ENCODE measurements around the gene NEDD8. TPM values are rescaled to one million over a fixed set of nuclear protein-coding genes. Genes with fewer than 3 reads are reported as not detected.

The NEDD8 gene
- total and polyA plus RNA-seq, 10 donors = 98.6 to 237 (median 127) TPM

DNA sequence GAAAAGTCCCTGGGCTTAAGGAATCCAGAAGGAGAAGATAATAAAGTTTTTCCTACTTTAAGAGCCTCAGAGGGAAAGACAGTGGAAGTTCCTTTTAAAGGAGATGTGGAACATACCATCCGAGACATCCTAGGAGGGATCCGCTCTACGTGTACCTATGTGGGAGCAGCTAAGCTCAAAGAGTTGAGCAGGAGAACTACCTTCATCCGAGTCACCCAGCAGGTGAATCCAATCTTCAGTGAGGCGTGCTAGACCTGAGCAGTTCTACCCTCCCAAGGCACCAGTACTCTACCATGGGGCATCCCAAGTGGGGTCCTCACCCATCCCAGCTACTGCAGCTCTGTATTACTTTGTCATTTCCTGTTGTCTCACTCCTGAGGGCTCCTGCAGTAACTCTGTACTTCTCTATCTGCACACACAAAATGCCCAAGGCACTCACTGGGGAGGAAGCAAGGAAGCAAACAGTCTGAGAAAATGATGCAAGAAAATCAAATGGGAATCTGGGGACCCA, 6.4 kb upstream of the NEDD8 start:
- no peak overlapping the region for H3K4me3 ChIP-seq
- H3K27ac ChIP-seq = peak overlapping the region in 5 of 8 donors; percentile 23 to 99 (median 39)
- H3K9me3 ChIP-seq = no peaks in the 10 kb centered on the region
- peaks cover 3 to 81% (median 65%) of the 10 kb centered on the region in 6 donors for H3K36me3 ChIP-seq
- DNase-seq = peak; percentile 47
- 89 to 93% (median 91%) methylated on average over 5 of the region's 5 CpGs for WGBS, 5 donors
- intact Hi-C loops (cut with DNase I; ENCODE audit: low total_unique reads) = no loop called here
- H3K4me1 ChIP-seq = peaks cover 44 to 92% (median 65%) of the 10 kb centered on the region in 6 donors
- TF ChIP-seq, protein P1, sequence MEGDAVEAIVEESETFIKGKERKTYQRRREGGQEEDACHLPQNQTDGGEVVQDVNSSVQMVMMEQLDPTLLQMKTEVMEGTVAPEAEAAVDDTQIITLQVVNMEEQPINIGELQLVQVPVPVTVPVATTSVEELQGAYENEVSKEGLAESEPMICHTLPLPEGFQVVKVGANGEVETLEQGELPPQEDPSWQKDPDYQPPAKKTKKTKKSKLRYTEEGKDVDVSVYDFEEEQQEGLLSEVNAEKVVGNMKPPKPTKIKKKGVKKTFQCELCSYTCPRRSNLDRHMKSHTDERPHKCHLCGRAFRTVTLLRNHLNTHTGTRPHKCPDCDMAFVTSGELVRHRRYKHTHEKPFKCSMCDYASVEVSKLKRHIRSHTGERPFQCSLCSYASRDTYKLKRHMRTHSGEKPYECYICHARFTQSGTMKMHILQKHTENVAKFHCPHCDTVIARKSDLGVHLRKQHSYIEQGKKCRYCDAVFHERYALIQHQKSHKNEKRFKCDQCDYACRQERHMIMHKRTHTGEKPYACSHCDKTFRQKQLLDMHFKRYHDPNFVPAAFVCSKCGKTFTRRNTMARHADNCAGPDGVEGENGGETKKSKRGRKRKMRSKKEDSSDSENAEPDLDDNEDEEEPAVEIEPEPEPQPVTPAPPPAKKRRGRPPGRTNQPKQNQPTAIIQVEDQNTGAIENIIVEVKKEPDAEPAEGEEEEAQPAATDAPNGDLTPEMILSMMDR (IDR thresholded peaks at IDR 0.05 in 8 of 11, conservative IDR thresholded peaks at IDR 0.05 in 3 of 11) = no peak
- TF ChIP-seq POLR2AphosphoS5 (IDR thresholded peaks at IDR 0.05) = no peak
- TF ChIP-seq POLR2A (IDR thresholded peaks at IDR 0.05) = no peak
- H3K27me3 ChIP-seq (replicated peaks in 1 of 7) = no peaks in the 10 kb centered on the region

DNA sequence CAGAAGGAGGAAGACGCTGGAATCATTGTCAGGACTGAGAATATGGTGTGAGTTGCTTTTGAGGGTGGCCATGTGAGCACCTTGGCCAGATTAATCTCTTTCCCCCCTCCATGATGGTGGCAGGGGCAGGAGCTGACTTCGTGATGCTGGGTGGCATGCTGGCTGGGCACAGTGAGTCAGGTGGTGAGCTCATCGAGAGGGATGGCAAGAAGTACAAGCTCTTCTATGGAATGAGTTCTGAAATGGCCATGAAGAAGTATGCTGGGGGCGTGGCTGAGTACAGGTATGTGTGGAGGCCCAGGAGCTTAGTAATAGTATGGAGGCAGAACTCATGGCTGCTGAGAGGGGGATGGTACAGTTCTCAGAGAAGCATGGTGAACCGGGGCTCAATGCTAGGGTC, 6.0 kb upstream of the NEDD8 start:
- peak in 1 of 3 donors; percentile 4 for TF ChIP-seq POLR2AphosphoS5 (IDR thresholded peaks at IDR 0.05)
- TF ChIP-seq, protein P1 (IDR thresholded peaks at IDR 0.05 in 8 of 11, conservative IDR thresholded peaks at IDR 0.05 in 3 of 11) = no peak
- no peak for TF ChIP-seq POLR2A (IDR thresholded peaks at IDR 0.05)
- DNase-seq = peak; percentile 62
- 86 to 96% (median 91%) methylated on average over 5 of the region's 5 CpGs for WGBS, 5 donors
- H3K36me3 ChIP-seq = peaks cover 3 to 81% (median 65%) of the 10 kb centered on the region in 6 donors
- H3K4me1 ChIP-seq = peaks cover 46 to 92% (median 65%) of the 10 kb centered on the region in 6 donors
- intact Hi-C loops (cut with DNase I; ENCODE audit: low total_unique reads) = no loop called here
- no peak overlapping the region for H3K4me3 ChIP-seq
- no peaks in the 10 kb centered on the region for H3K27me3 ChIP-seq (replicated peaks in 1 of 7)
- no peaks in the 10 kb centered on the region for H3K9me3 ChIP-seq
- peak overlapping the region in 3 of 8 donors; percentile 36 to 99 (median 99) for H3K27ac ChIP-seq

DNA sequence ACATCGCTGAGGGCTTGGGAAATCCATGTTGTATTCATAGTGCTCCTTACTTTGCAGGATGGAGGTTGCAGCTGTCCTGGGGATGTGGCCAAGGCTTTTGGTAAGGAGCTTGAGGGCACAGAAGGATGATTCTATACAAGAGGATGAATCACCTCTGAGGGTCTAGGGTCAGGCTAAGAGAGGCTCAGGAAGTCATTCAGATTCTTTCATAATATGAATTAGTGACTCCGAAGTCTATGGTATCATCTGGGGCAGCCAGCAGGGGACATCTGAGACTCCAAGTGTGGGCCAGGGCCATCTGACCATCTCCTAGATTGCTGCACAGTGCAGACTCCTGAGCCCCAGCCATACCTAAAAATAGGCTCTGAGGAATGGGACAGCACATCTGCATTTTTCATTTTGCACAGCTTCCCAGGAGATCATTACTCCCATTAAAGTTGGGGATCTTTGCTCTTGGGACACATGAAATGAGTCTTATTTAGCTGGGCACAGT, 5.3 kb upstream of the NEDD8 start:
- intact Hi-C loops (cut with DNase I; ENCODE audit: low total_unique reads) = no loop called here
- no peak for DNase-seq
- TF ChIP-seq, protein P1 (IDR thresholded peaks at IDR 0.05 in 8 of 11, conservative IDR thresholded peaks at IDR 0.05 in 3 of 11) = no peak
- TF ChIP-seq POLR2AphosphoS5 (IDR thresholded peaks at IDR 0.05) (no peak), POLR2A (IDR thresholded peaks at IDR 0.05) (no peak)
- H3K9me3 ChIP-seq = no peaks in the 10 kb centered on the region
- peaks cover 3 to 81% (median 65%) of the 10 kb centered on the region in 6 donors for H3K36me3 ChIP-seq
- 76 to 100% (median 91%) methylated on average over 2 of the region's 2 CpGs for WGBS, 5 donors
- H3K27ac ChIP-seq = peak overlapping the region in 1 of 8 donors; percentile 99
- no peak overlapping the region for H3K4me3 ChIP-seq
- no peaks in the 10 kb centered on the region for H3K27me3 ChIP-seq (replicated peaks in 1 of 7)
- H3K4me1 ChIP-seq = peaks cover 47 to 95% (median 67%) of the 10 kb centered on the region in 6 donors

DNA sequence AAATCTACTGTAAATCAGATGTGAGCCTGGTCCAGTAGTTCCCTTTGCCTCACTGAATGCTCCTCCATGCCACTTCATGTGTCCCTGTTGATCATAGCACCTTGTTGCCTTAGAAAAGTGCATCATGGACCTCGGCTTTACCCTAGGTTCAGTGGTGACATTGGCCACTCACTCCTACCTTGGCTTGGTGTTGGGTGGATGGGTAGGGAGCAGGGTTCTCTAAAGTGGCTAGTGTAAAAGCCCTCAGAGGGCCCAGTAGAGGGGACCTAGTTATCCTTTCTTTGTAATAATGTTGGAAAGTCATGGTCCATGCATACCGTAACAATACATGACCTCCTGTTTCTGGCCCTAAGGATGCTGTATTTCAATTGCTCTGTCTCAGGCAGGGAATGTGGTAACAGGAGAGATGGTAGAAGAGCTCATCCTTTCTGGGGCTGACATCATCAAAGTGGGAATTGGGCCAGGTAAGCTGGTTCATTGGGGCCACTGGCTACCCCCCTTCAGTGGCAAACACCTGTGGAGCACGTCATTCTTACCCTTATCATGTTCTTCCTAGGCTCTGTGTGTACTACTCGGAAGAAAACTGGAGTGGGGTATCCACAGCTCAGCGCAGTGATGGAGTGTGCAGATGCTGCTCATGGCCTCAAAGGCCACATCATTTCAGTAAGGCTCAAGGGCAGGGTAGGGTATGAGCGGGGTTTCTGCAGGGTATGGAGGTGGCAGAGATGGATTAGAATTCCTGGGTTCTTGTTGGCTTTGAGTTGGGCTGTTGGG, 4.7 kb upstream of the NEDD8 start:
- H3K27me3 ChIP-seq (replicated peaks in 1 of 7) = no peaks in the 10 kb centered on the region
- H3K4me3 ChIP-seq = no peak overlapping the region
- no peak for DNase-seq
- no peak overlapping the region for H3K27ac ChIP-seq
- intact Hi-C loops (cut with DNase I; ENCODE audit: low total_unique reads) = no loop called here
- peak in 1 of 3 donors; percentile 42 for TF ChIP-seq POLR2AphosphoS5 (IDR thresholded peaks at IDR 0.05)
- TF ChIP-seq POLR2A (IDR thresholded peaks at IDR 0.05) = no peak
- H3K4me1 ChIP-seq = peaks cover 47 to 94% (median 66%) of the 10 kb centered on the region in 6 donors
- 96 to 99% (median 97%) methylated on average over 6 of the region's 6 CpGs for WGBS, 5 donors
- H3K9me3 ChIP-seq = no peaks in the 10 kb centered on the region
- H3K36me3 ChIP-seq = peaks cover 3 to 81% (median 65%) of the 10 kb centered on the region in 6 donors

Measured in spleen (tissue), 11 donors.